Loucy (cell line): Measurements from ENCODE around the gene KRTAP12-4.

Source experiments
- CTCF ChIP-seq: fragments of 200-600 bp; sonication (generic); conservative IDR thresholded peaks from 2 replicates; pipeline ENCODE4 v1.5.1; 2014; ENCODE audit warnings: mild to moderate bottlenecking, antibody characterized with exemption, low read length
- EZH2phosphoT487 ChIP-seq: fragments of 200-600 bp; IDR thresholded peaks from 2 replicates; pipeline ENCODE4 v1.6.1; 2018; ENCODE audit warnings: antibody characterized with exemption, mild to moderate bottlenecking, moderate library complexity, borderline replicate concordance

GRCh38 chr21:44616591-44616926, 37.9 kb downstream of the KRTAP12-4 start:
- TF ChIP-seq CTCF (no peak), EZH2phosphoT487 (no peak)
